Karpas-422 (cell line): ENCODE measurements around the gene DPF3. TPM values are rescaled to one million over a fixed set of nuclear protein-coding genes. Genes with fewer than 3 reads are reported as not detected.
"Not testable (repeated sequence)": the region's sequence is repeated elsewhere in the genome, so short reads cannot be mapped to it uniquely, and the experiment has no call there.

ENCODE experiments used
- DNase-seq: peaks from one replicate; pipeline ENCODE4 v3.0.0-alpha.2; 2015
- H2AFZ ChIP-seq: fragments of 200-600 bp; sonication (generic); 2 replicates; pipeline ENCODE4 v1.6.1; 2014; ENCODE audit warnings: antibody characterized with exemption, low read length, mixed read lengths
- H3K27ac ChIP-seq: fragments of 200-600 bp; sonication (generic); 2 replicates; pipeline ENCODE4 v1.5.1; 2014; ENCODE audit warnings: mild to moderate bottlenecking, low read length, moderate library complexity
- H3K27me3 ChIP-seq: fragments of 200-600 bp; sonication (generic); 2 replicates; pipeline ENCODE4 v1.6.1; 2014; ENCODE audit warnings: low read length, mixed read lengths
- H3K36me3 ChIP-seq: fragments of 200-600 bp; sonication (generic); 2 replicates; pipeline ENCODE4 v1.6.1; 2014; ENCODE audit warnings: low read length, mixed read lengths; ENCODE audit not compliant: insufficient read depth
- H3K4me1 ChIP-seq: fragments of 200-600 bp; sonication (generic); 2 replicates; pipeline ENCODE4 v1.6.1; 2014; ENCODE audit warnings: mild to moderate bottlenecking, low read length, mixed read lengths
- H3K4me2 ChIP-seq: fragments of 200-600 bp; sonication (generic); 2 replicates; pipeline ENCODE4 v1.6.1; 2014; ENCODE audit warnings: low read length, low read depth, mild to moderate bottlenecking; ENCODE audit not compliant: poor library complexity, severe bottlenecking
- H3K4me3 ChIP-seq: fragments of 200-600 bp; sonication (generic); 2 replicates; pipeline ENCODE4 v1.5.1; 2014; ENCODE audit warnings: mild to moderate bottlenecking, antibody characterized with exemption, low read length, mixed read lengths
- H3K79me2 ChIP-seq: fragments of 200-600 bp; sonication (generic); 2 replicates; pipeline ENCODE4 v1.6.1; 2014; ENCODE audit warnings: mild to moderate bottlenecking, low read length, mixed read lengths
- H3K9ac ChIP-seq: fragments of 200-600 bp; sonication (generic); 2 replicates; pipeline ENCODE4 v1.6.0; 2014; ENCODE audit warnings: low read length
- H3K9me2 ChIP-seq: fragments of 200-600 bp; sonication (generic), shearing (Covaris generic); replicated peaks from 2 replicates; pipeline ENCODE4 v1.6.0; 2014; ENCODE audit warnings: mild to moderate bottlenecking, low read length, moderate library complexity; ENCODE audit not compliant: insufficient read depth
- H3K9me3 ChIP-seq: fragments of 300-700, 200-600 bp; sonication (generic); 2 replicates; pipeline ENCODE4 v1.6.1; 2014; ENCODE audit warnings: low read length, mixed read lengths
- H4K20me1 ChIP-seq: fragments of 200-600 bp; sonication (generic); 2 replicates; pipeline ENCODE4 v1.6.1; 2014; ENCODE audit warnings: mild to moderate bottlenecking, antibody characterized with exemption, low read length, low read depth; ENCODE audit not compliant: insufficient read depth
- total RNA-seq: library from RNA; depleted of rRNA; stranded (reverse); fragments of >200 nt; shearing (Covaris generic); gene quantifications from 2 replicates; pipeline ENCODE4 v1.2.3, GENCODE V29; 2014; ENCODE audit warnings: low replicate concordance

Gene DPF3
- total RNA-seq, 1 experiment from 2014 or later = 3.1 TPM

DNA sequence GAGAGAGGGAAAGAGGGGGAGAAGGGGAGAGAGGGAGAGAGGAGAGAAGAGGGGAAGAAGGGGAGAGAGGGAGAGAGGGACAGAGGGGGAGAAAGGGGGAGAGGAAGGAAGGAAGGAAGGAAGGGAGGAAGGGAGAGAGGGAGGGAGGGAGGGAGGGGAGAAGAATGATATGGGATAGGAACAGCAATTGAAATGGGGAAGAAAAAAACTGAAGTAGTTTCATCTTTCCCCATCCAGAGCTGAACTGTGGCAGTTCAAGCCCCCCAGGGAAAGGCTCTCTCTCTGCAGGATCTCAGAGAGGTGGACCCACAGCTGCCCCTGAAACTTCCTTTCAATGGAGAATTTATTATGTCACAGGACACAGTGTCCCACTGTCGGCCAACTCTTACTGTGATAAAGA is 136.9 kb downstream of the DPF3 start:
- 0 out of 2 replicates have a peak, but pooled peaks cover 7% of the 10 kb centered on the region for H3K9me2 ChIP-seq
- no peak overlapping the region for H2AFZ ChIP-seq
- 0 out of 2 replicates have a peak, but pooled peaks cover 2% of the 10 kb centered on the region for H3K27me3 ChIP-seq
- H3K4me1 ChIP-seq = no peaks in the 10 kb centered on the region
- H3K27ac ChIP-seq = no peak overlapping the region
- no peak for DNase-seq
- H4K20me1 ChIP-seq = no peaks in the 10 kb centered on the region
- H3K36me3 ChIP-seq = no peaks in the 10 kb centered on the region
- H3K9me3 ChIP-seq = peaks cover 21% of the 10 kb centered on the region
- no peak overlapping the region for H3K9ac ChIP-seq
- H3K79me2 ChIP-seq = no peaks in the 10 kb centered on the region
- no peak overlapping the region for H3K4me3 ChIP-seq
- H3K4me2 ChIP-seq = no peak overlapping the region

DNA sequence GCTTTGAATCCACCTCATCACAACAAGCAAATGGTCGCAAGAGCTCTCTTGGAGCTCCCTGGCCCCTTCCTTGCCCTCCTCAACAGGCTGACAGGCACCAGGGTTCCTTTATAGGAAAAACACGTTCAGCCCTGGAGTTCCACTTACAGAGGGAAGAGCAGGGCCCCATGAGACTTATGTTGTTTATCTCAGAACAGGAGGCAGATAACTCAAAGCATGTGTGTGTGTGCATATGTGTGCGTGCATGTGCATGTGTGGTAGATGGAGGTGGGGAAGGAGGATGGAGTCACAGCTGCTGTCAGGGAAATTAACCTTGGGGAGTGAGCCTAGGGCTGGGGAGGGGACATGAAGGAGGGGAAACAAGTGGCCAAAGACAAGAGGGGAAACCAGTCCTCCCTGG is 138.1 kb downstream of the DPF3 start:
- no peaks in the 10 kb centered on the region for H3K27me3 ChIP-seq
- no peaks in the 10 kb centered on the region for H3K4me1 ChIP-seq
- no peak overlapping the region for H3K4me2 ChIP-seq
- DNase-seq = no peak
- no peak overlapping the region for H3K4me3 ChIP-seq
- H4K20me1 ChIP-seq = no peaks in the 10 kb centered on the region
- no peaks in the 10 kb centered on the region for H3K36me3 ChIP-seq
- no peak overlapping the region for H2AFZ ChIP-seq
- no peak overlapping the region for H3K9ac ChIP-seq
- H3K9me3 ChIP-seq = peaks cover 21% of the 10 kb centered on the region
- H3K27ac ChIP-seq = no peak overlapping the region
- H3K79me2 ChIP-seq = no peaks in the 10 kb centered on the region
- H3K9me2 ChIP-seq = no peaks in the 10 kb centered on the region

DNA sequence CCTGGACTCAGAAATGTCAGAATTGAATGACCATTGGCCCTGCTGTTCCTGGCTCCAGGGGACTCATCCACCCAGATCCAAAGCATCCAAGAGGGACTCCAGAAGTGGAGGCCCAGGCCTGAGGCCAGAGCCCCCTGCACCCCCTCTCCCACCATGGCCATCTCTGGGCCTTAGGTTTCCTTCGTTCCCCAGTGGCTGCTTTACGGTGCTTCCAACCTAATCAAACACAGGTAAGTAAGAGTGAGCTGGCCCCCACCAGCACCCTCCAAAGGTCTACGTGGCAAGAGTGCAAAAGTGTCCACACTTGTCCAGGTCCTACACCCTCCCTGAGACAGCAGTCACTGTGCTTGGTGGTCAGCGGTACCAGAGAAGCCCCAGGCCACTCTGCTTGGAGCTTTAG is 139.0 kb downstream of the DPF3 start:
- no peaks in the 10 kb centered on the region for H3K36me3 ChIP-seq

DNA sequence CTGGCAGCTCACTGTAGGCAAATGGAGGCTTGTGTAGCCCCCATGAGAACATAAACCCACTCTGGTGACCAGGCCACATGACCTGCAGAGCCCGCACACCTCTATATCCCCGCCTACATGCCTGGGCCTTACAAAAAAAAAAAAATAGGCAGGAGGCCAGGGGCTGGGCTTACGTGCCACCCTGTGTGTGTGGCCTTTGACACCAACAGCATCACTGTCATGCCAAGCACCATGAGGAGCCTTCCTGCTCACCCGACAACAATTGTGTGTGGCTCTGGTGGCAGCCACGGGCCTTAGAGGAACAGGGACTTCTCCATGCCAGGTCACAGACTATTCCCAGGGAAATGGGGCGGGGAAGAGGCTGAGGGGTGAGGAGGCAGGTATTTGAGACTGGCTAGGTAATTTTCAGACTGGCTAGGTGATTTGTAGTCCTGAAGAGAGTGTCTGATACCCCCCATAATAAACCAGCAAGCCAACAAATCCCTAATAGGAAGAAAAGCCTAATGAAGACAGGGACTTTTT is 140.0 kb downstream of the DPF3 start:
- H4K20me1 ChIP-seq = no peaks in the 10 kb centered on the region
- H2AFZ ChIP-seq = no peak overlapping the region
- no peak for DNase-seq
- H3K9ac ChIP-seq = no peak overlapping the region
- H3K9me3 ChIP-seq = peaks cover 7% of the 10 kb centered on the region
- H3K27ac ChIP-seq = no peak overlapping the region
- H3K27me3 ChIP-seq = no peaks in the 10 kb centered on the region
- H3K79me2 ChIP-seq = no peaks in the 10 kb centered on the region
- no peaks in the 10 kb centered on the region for H3K4me1 ChIP-seq
- H3K36me3 ChIP-seq = no peaks in the 10 kb centered on the region
- H3K9me2 ChIP-seq = no peaks in the 10 kb centered on the region
- H3K4me2 ChIP-seq = no peak overlapping the region
- no peak overlapping the region for H3K4me3 ChIP-seq

More for the DNA sequence above, 139.0 kb downstream of the DPF3 start:
- Histone ChIP-seq H3K79me2 (no peaks in the 10 kb centered on the region), H4K20me1 (no peaks in the 10 kb centered on the region), H3K4me2 (no peak overlapping the region), H3K27ac (no peak overlapping the region), H3K9me3 (peaks cover 17% of the 10 kb centered on the region), H3K4me3 (no peak overlapping the region), H3K9me2 (no peaks in the 10 kb centered on the region), H3K27me3 (no peaks in the 10 kb centered on the region), H3K9ac (no peak overlapping the region), H2AFZ (no peak overlapping the region), H3K4me1 (no peaks in the 10 kb centered on the region)
- DNase-seq = no peak

DNA sequence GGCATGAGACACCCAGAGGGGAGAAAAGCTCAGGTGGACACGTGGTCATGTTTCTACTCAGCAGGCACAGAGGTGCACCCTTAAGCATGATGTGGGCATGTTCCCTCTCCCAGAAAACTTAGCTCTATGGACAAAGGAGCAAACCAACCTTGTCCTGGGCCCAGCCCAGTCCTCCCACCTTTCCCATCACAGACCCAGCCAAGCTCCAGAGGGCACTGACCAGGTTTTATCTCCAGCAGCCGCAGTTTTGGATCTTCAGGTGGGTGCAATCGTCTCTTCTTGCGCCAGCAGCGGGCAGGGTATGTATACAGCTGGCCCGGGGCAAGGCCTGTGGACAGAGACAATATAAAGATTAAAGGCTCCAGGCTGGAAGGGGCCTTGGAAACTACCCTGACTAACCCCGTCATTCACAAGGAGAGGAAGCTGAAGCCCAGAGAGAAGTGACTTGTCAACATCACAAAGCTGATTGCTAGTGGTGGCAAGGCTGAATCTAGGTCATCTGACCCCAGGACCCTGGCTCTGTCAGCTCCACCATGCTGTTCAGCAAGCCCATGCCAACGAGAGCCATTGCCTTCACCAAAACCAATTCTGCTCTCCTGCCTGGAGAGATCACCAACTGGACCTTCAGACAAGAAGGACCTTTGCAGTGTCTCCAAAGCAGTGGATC is 140.7 kb downstream of the DPF3 start:
- Histone ChIP-seq H3K79me2 (no peaks in the 10 kb centered on the region), H3K4me3 (no peak overlapping the region), H2AFZ (no peak overlapping the region), H3K9me2 (no peaks in the 10 kb centered on the region), H4K20me1 (no peaks in the 10 kb centered on the region), H3K9ac (no peak overlapping the region), H3K4me2 (no peak overlapping the region), H3K27me3 (no peaks in the 10 kb centered on the region), H3K36me3 (no peaks in the 10 kb centered on the region), H3K4me1 (no peaks in the 10 kb centered on the region), H3K27ac (no peak overlapping the region), H3K9me3 (peaks cover 1% of the 10 kb centered on the region; the same call in 1 of the 2 replicates)
- no peak for DNase-seq

DNA sequence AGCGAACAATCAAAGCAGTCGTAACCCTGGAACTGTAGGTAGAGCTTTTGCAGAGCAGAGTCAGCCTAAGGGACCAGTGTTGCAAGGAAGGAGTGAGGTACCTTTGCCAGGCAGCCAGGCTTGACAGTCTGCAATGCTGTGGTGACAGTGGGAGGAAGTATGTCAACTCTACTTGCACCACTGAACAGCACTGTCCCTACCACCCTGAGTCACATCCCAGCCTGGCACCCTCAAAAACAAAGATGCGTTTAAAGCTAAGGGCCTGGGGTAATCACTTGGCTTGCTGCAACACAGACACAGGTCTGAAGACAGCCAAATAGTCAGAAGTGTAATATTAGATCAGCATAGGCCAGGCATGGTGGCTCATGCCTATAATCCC is 141.9 kb downstream of the DPF3 start:
- H3K79me2 ChIP-seq = no peaks in the 10 kb centered on the region
- no peak for DNase-seq

DNA sequence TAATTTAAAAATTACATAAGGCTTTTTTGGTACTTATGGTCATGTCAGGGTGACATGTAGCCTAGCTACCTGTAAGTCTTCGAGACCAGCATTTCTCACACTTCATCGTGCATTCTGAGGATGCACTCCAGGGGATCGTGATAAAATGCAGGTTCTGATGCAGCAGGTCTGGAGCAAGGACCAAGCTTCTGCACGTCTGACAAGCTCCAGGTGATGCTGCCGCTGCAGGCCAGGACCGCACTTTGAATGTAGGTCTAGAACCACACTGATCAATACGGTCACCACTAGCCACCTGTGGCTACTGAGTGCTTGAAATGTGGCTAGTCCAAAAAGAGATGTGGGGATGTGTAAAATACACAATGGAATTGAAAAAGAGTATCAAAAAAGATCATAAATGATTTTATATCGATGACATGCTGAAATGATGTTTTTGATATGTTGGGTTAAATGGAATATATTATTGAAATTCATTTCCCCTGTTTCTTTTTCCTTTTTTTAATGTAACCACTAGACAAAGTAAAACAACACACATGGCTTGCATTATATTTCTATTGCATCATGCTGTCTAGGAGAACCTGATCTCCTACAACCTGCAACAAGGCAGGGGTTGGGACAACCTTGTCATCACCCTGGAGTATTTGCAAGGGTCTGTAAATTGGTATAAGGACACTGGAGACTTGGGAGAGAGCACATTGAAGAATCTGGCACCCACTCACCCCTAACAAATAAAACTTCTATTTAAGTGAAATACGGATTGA is 142.4 kb downstream of the DPF3 start:
- no peaks in the 10 kb centered on the region for H4K20me1 ChIP-seq
- no peak overlapping the region for H3K4me3 ChIP-seq
- H2AFZ ChIP-seq = no peak overlapping the region
- no peaks in the 10 kb centered on the region for H3K9me2 ChIP-seq
- H3K4me1 ChIP-seq = no peaks in the 10 kb centered on the region
- H3K36me3 ChIP-seq = no peaks in the 10 kb centered on the region
- H3K4me2 ChIP-seq = no peak overlapping the region
- DNase-seq = no peak
- H3K9ac ChIP-seq = no peak overlapping the region
- no peaks in the 10 kb centered on the region for H3K79me2 ChIP-seq
- H3K27me3 ChIP-seq = no peaks in the 10 kb centered on the region
- no peaks in the 10 kb centered on the region for H3K9me3 ChIP-seq
- no peak overlapping the region for H3K27ac ChIP-seq

More for the DNA sequence above, 141.9 kb downstream of the DPF3 start:
- H3K9me2 ChIP-seq = no peaks in the 10 kb centered on the region
- no peaks in the 10 kb centered on the region for H3K9me3 ChIP-seq
- no peaks in the 10 kb centered on the region for H3K36me3 ChIP-seq
- no peaks in the 10 kb centered on the region for H3K4me1 ChIP-seq
- no peaks in the 10 kb centered on the region for H3K27me3 ChIP-seq
- H4K20me1 ChIP-seq = no peaks in the 10 kb centered on the region
- no peak overlapping the region for H3K4me3 ChIP-seq
- no peak overlapping the region for H3K27ac ChIP-seq
- no peak overlapping the region for H3K9ac ChIP-seq
- no peak overlapping the region for H3K4me2 ChIP-seq
- H2AFZ ChIP-seq = no peak overlapping the region

DNA sequence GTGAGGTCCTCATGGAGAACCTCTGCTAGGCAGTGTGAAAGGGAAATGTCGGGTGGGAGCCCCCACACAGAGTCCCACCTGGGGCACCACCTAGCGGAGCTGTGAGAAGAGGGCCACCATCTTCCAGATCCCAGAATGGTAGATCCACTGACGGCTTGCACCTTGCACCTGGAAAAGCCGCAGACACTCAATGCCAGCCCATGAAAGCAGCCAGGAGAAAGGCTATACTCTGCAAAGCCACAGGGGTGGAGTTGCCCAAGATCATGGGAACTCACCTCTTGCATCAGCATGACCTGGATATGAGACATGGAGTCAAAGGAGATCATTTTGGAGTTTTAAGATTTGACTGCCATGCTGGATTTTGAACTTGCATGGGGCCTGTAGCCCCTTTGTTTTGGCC is 145.0 kb downstream of the DPF3 start:
- not testable (repeated sequence) for H3K9ac ChIP-seq, H3K79me2 ChIP-seq, H3K9me3 ChIP-seq, H3K4me1 ChIP-seq, H3K27ac ChIP-seq, DNase-seq, H3K27me3 ChIP-seq, H3K9me2 ChIP-seq, H2AFZ ChIP-seq, H3K4me2 ChIP-seq, H3K4me3 ChIP-seq, H3K36me3 ChIP-seq, H4K20me1 ChIP-seq
